Astrocyte (in vitro differentiated cells and primary cell): ENCODE results near the gene CDH1.

Experiments used
- CTCF ChIP-seq: IDR thresholded peaks from 2 replicates; pipeline ENCODE4 v1.5.1; 2011; ENCODE audit warnings: low read depth, mild to moderate bottlenecking, inconsistent platforms, low read length, moderate library complexity; ENCODE audit not compliant: insufficient read depth
- EZH2 ChIP-seq: IDR thresholded peaks from 2 replicates; pipeline ENCODE4 v1.6.1; 2012; ENCODE audit warnings: mild to moderate bottlenecking, low read length, inconsistent platforms; ENCODE audit not compliant: insufficient read depth

- TF ChIP-seq CTCF (no peak), EZH2 (no peak)
Measured at GRCh38 chr16:68772871-68773270, 35.8 kb downstream of the CDH1 start.
